K562 (cell line): Measurements from ENCODE around the gene PCDH7. TPM values are rescaled to one million over a fixed set of nuclear protein-coding genes. Genes with fewer than 3 reads are reported as not detected.

Experiments used
- ATAC-seq: fragments of 200-7000 bp; cut with Tn5 transposase; 3 replicates; pipeline ENCODE4 v1.9.1; 2020; ENCODE audit warnings: moderate library complexity
- BruUV-seq: library from RNA; stranded (reverse); fragments of 400-500 nt; replicated peaks from 2 replicates; lab custom pipeline; 2021; lab: Mats Ljungman, UMichigan
- CTCF ChIA-PET: fragments of 300-600 bp; formaldehyde crosslinking; extraction: SDS; loops from one replicate; lab custom pipeline; 2021; ENCODE audit warnings: low intra/inter-chr PET ratio; lab: Yijun Ruan, JAX
- POLR2A ChIA-PET: fragments of 300-600, 350-650 bp; sonication (Branson Sonifier 250); formaldehyde crosslinking; extraction: SDS; loops from one replicate; lab custom pipeline; 2021; ENCODE audit warnings: antibody characterized with exemption, inconsistent platforms; lab: Yijun Ruan, JAX
- DNase-seq, 4 experiments: peaks; one replicate each; pipeline versions ENCODE4 v3.0.0 to v3.0.0-alpha.2; 2011 to 2018; ENCODE audit warnings: low spot score in 3 of 4, mixed read lengths in 3 of 4; ENCODE audit errors: extremely low read depth in 1 of 4
- FAIRE-seq: peaks from 2 replicates; lab custom pipeline; 2011; peaks lifted over from hg19 to GRCh38; lab: Jason Lieb, UNC
- H2AFZ ChIP-seq: 2 replicates; pipeline ENCODE4 v1.6.0; 2011; ENCODE audit warnings: low read depth, low read length, control low read depth, inconsistent platforms
- H3K27ac ChIP-seq: fragments of 200-600 bp; 3 replicates; pipeline ENCODE4 v1.8.0; 2011; ENCODE audit warnings: low read depth, mild to moderate bottlenecking, control low read depth, inconsistent platforms, low read length, moderate library complexity, mixed read lengths; ENCODE audit errors: extremely low read depth
- H3K27me3 ChIP-seq, 2 experiments: fragments of 300-600 bp in 1 of 2; 2 replicates in 1 of 2; 3 replicates in 1 of 2; pipeline versions ENCODE4 v1.6.0 to v1.8.0; 2011; ENCODE audit warnings: inconsistent platforms in 2 of 2, low read length in 2 of 2, mild to moderate bottlenecking in 1 of 2, mixed read lengths in 1 of 2, moderate library complexity in 1 of 2; ENCODE audit not compliant: control insufficient read depth in 2 of 2, insufficient read depth in 2 of 2
- H3K36me3 ChIP-seq: fragments of 300-600 bp; 3 replicates; pipeline ENCODE4 v1.8.0; 2011; ENCODE audit warnings: mild to moderate bottlenecking, low read length, inconsistent platforms; ENCODE audit not compliant: control insufficient read depth, insufficient read depth
- H3K4me1 ChIP-seq, 2 experiments: fragments of 200-600 bp in 1 of 2; replicated peaks in 1 of 2; 2 replicates in 1 of 2; 3 replicates in 1 of 2; pipeline versions ENCODE4 v1.5.1 to v1.8.0; 2011; ENCODE audit warnings: inconsistent platforms in 2 of 2, low read length in 2 of 2, mild to moderate bottlenecking in 1 of 2, mixed read lengths in 1 of 2, moderate library complexity in 1 of 2; ENCODE audit not compliant: control insufficient read depth in 2 of 2, insufficient read depth in 2 of 2
- H3K4me2 ChIP-seq: 2 replicates; pipeline ENCODE4 v1.6.1; 2011; ENCODE audit warnings: low read length, control low read depth, inconsistent platforms, mixed read lengths; ENCODE audit not compliant: insufficient read depth
- H3K4me3 ChIP-seq: fragments of 200-600 bp; sonication (generic), shearing (Covaris generic); 2 replicates; pipeline ENCODE4 v1.5.1; 2016; ENCODE audit warnings: control low read depth, inconsistent platforms
- H3K79me2 ChIP-seq: fragments of 200-600 bp; 3 replicates; pipeline ENCODE4 v1.8.0; 2011; ENCODE audit warnings: low read length, inconsistent platforms; ENCODE audit not compliant: control insufficient read depth, insufficient read depth
- H3K9ac ChIP-seq, 2 experiments: 2 replicates each; pipeline versions ENCODE4 v1.6.0 to v1.6.1; 2011; ENCODE audit warnings: low read depth in 2 of 2, low read length in 2 of 2, control low read depth in 1 of 2, inconsistent platforms in 1 of 2, mild to moderate bottlenecking in 1 of 2, mixed read lengths in 1 of 2; ENCODE audit not compliant: insufficient read depth in 1 of 2
- H3K9me1 ChIP-seq: one replicate; pipeline ENCODE4 v1.6.0; 2011; ENCODE audit warnings: inconsistent platforms, mild to moderate bottlenecking, low read length, moderate library complexity; ENCODE audit not compliant: control insufficient read depth, insufficient read depth
- H3K9me3 ChIP-seq: replicated peaks from 2 replicates; pipeline ENCODE4 v1.5.1; 2011; ENCODE audit warnings: low read depth, low read length, inconsistent platforms; ENCODE audit not compliant: control insufficient read depth, insufficient read depth
- H4K20me1 ChIP-seq: replicated peaks from 2 replicates; pipeline ENCODE4 v1.6.1; 2011; ENCODE audit warnings: low read length, inconsistent platforms, mixed read lengths; ENCODE audit not compliant: control insufficient read depth, insufficient read depth
- FOXA1 ChIP-seq: fragments of 450-650 bp; IDR thresholded peaks from 2 replicates; pipeline ENCODE4 v1.6.1; 2016; ENCODE audit warnings: mild to moderate bottlenecking, borderline replicate concordance
- HDGF ChIP-seq: fragments of 450-650 bp; IDR thresholded peaks from 2 replicates; pipeline ENCODE4 v1.6.1; 2016
- HES1 ChIP-seq: fragments of 450-650 bp; IDR thresholded peaks from 2 replicates; pipeline ENCODE4 v1.6.1; 2016; ENCODE audit warnings: low read depth, mild to moderate bottlenecking, moderate library complexity
- JUNB ChIP-seq: fragments of 450-650 bp; formaldehyde crosslinking; conservative IDR thresholded peaks from 2 replicates; pipeline ENCODE4 v1.4.0; 2020; ENCODE audit warnings: mild to moderate bottlenecking
- KAT7 ChIP-seq: sonication (generic); formaldehyde crosslinking; IDR thresholded peaks from 2 replicates; pipeline ENCODE4 v1.8.0; 2022; ENCODE audit warnings: missing genetic modification reagents, mild to moderate bottlenecking, borderline replicate concordance
- L3MBTL2 ChIP-seq: fragments of 450-650 bp; IDR thresholded peaks from 2 replicates; pipeline ENCODE4 v1.6.1; 2016; ENCODE audit warnings: mild to moderate bottlenecking, moderate library complexity
- POLR2H ChIP-seq: IDR thresholded peaks from 2 replicates; pipeline ENCODE4 v1.6.1; 2016; ENCODE audit warnings: missing genetic modification characterization, low read depth, mild to moderate bottlenecking, control low read depth, missing compliant biosample characterization, moderate library complexity
- POLR3A ChIP-seq: IDR thresholded peaks from 2 replicates; pipeline ENCODE4 v1.6.1; 2011; ENCODE audit warnings: borderline replicate concordance, mild to moderate bottlenecking, moderate library complexity; ENCODE audit not compliant: insufficient read length, insufficient read depth; ENCODE audit errors: extremely low read depth
- PRMT5 ChIP-seq: sonication (generic); formaldehyde crosslinking; IDR thresholded peaks from 2 replicates; pipeline ENCODE4 v1.5.0; 2020; ENCODE audit warnings: missing genetic modification reagents
- REST ChIP-seq, 2 experiments: fragments of 450-650 bp; formaldehyde crosslinking in 1 of 2; IDR thresholded peaks; 2 replicates each; pipeline versions ENCODE4 v1.4.0 to v1.6.1; 2014 to 2020; ENCODE audit warnings: mild to moderate bottlenecking in 2 of 2, borderline replicate concordance in 1 of 2, low read depth in 1 of 2
- ZFP91 ChIP-seq: sonication (generic); formaldehyde crosslinking; IDR thresholded peaks from 2 replicates; pipeline ENCODE4 v1.8.0; 2022; ENCODE audit warnings: mild to moderate bottlenecking, missing genetic modification reagents
- WGBS: fragments of 100-300 bp; shearing (Covaris generic); methylation state at CpG from one replicate; pipeline ENCODE4 v1.1.6; 2016; ENCODE audit warnings: low coverage, mixed read lengths; ENCODE audit not compliant: insufficient coverage; ENCODE audit errors: missing lambda C conversion rate; 5-methylcytosine and 5-hydroxymethylcytosine counted together
- in situ Hi-C: fragments of 300-500 bp; cut with MboI; formaldehyde crosslinking; loops from 4 replicates; pipeline ENCODE4 v1.15.0; 2018; ENCODE audit warnings: inconsistent platforms, mixed read lengths
- intact Hi-C: fragments of 100-400 bp; cut with micrococcal nuclease; formaldehyde crosslinking; loops from 2 replicates; pipeline ENCODE4 v1.14.2; 2022
- polyA plus RNA-seq, 8 experiments: library from polyadenylated mRNA; depleted of rRNA in 4 of 8; stranded (reverse) in 5 of 8; unstranded in 3 of 8; fragments of >200 nt; fragmentation: Nextera tagmentation in 2 of 8; fragmentation: Illumina TruSeq in 1 of 8; extraction: Ambion mirVana in 2 of 8; extraction: Trizol in 1 of 8; gene quantifications; 2 replicates each; pipeline versions ENCODE4 v1.2.1 to v1.2.3, GENCODE V29; 2011 to 2014; ENCODE audit warnings: inconsistent platforms in 1 of 8, missing spikeins in 1 of 8
- total RNA-seq, 7 experiments: library from RNA; depleted of rRNA in 6 of 7; stranded (reverse); fragments of >200 nt in 6 of 7; fragmentation: Illumina TruSeq in 2 of 7; extraction: Trizol in 2 of 7; gene quantifications; 2 replicates each; pipeline versions ENCODE4 v1.2.1 to v1.2.3, GENCODE V29; 2011 to 2021; ENCODE audit warnings: low replicate concordance in 1 of 7

PCDH7 gene
- total and polyA plus RNA-seq, 9 of the 15 experiments (the other 6 are each of a cell fraction or from before 2014, with no cell fraction given): not detected

GRCh38 chr4:30770812-30771211, 50.6 kb downstream of the PCDH7 start:
- intact Hi-C loops (no loop called here), in situ Hi-C loops (no loop called here)
- H3K9me1 ChIP-seq: no peaks in the 10 kb centered on the region
- H3K27me3 ChIP-seq: no peaks in the 10 kb centered on the region
- DNase-seq (no peak), FAIRE-seq (no peak), ATAC-seq (no peak)
- H3K79me2 ChIP-seq: no peaks in the 10 kb centered on the region
- WGBS: 0% methylated on average over 2 of the region's 2 CpGs
- H4K20me1 ChIP-seq: no peaks in the 10 kb centered on the region
- H3K4me1 ChIP-seq: no peaks in the 10 kb centered on the region
- no peaks in the 10 kb centered on the region for H3K36me3 ChIP-seq
- POLR2A ChIA-PET: no interaction called here
- no peak overlapping the region for H3K9ac ChIP-seq
- H3K4me3 ChIP-seq: no peak overlapping the region
- no peak overlapping the region for H3K27ac ChIP-seq
- no TSS peak for BruUV-seq
- H2AFZ ChIP-seq: no peak overlapping the region
- TF ChIP-seq HDGF: no peak
- TF ChIP-seq HES1: no peak
- no peak for TF ChIP-seq JUNB (CRISPR knock-in tag)
- no peak for TF ChIP-seq L3MBTL2
- no peak for TF ChIP-seq POLR3A
- no peak for TF ChIP-seq ZFP91 (CRISPR knock-in tag)
- TF ChIP-seq REST (IDR thresholded peaks at IDR 0.05; ENCODE audit: borderline replicate concordance): no peak
- TF ChIP-seq REST (CRISPR knock-in tag; IDR thresholded peaks at IDR 0.05; ENCODE audit: low read depth): no peak
- no peak for TF ChIP-seq FOXA1
- TF ChIP-seq PRMT5: no peak
- TF ChIP-seq POLR2H (tag): no peak
- no peak for TF ChIP-seq KAT7
- TF ChIP-seq, all 486 proteins: peak for 0
- Histone ChIP-seq H3K4me2 (no peak overlapping the region), H3K9me3 (no peaks in the 10 kb centered on the region)
- CTCF ChIA-PET: no interaction called here
